Left kidney (tissue), 2 donors: Measurements from ENCODE around the gene NBEA. TPM values are rescaled to one million over a fixed set of nuclear protein-coding genes. Genes with fewer than 3 reads are reported as not detected.
A peak's percentile ranks its signal among the peaks of the same experiment; 100 is the strongest.

Source experiments
- DNase-seq: peaks from one replicate; pipeline ENCODE4 v3.0.0-alpha.2; 2013
- polyA plus RNA-seq: library from polyadenylated mRNA; unstranded; fragments of 120-200 nt; gene quantifications from one replicate; pipeline ENCODE4 v1.2.1, GENCODE V29; 2013; ENCODE audit not compliant: insufficient read length

NBEA gene
- polyA plus RNA-seq, 1 donor, result 19.8 TPM

GRCh38 chr13:35595181-35595580, 653.1 kb downstream of the NBEA start:
- no peak for DNase-seq

GRCh38 chr13:35596321-35597030, 654.4 kb downstream of the NBEA start:
- no peak for DNase-seq

- no peak for DNase-seq
Measured at GRCh38 chr13:35597451-35597850, 655.4 kb downstream of the NBEA start.

GRCh38 chr13:35598233-35598632, 656.2 kb downstream of the NBEA start:
- no peak for DNase-seq

GRCh38 chr13:35598790-35599369, 656.8 kb downstream of the NBEA start:
- no peak for DNase-seq

- DNase-seq, result no peak
Measured at GRCh38 chr13:35599384-35599783, 657.3 kb downstream of the NBEA start.

GRCh38 chr13:35600137-35600536, 658.1 kb downstream of the NBEA start:
- no peak for DNase-seq

- no peak for DNase-seq
Measured at GRCh38 chr13:35603593-35604285, 661.7 kb downstream of the NBEA start.

GRCh38 chr13:35614666-35615065, 672.6 kb downstream of the NBEA start:
- no peak for DNase-seq

- DNase-seq, result no peak
Measured at GRCh38 chr13:35617420-35617819, 675.4 kb downstream of the NBEA start.

GRCh38 chr13:35618565-35619083, 676.6 kb downstream of the NBEA start:
- DNase-seq, result no peak

GRCh38 chr13:35621989-35622388, 679.9 kb downstream of the NBEA start:
- no peak for DNase-seq

GRCh38 chr13:35629026-35629425, 687.0 kb downstream of the NBEA start:
- DNase-seq, result no peak

GRCh38 chr13:35630551-35631275, 688.6 kb downstream of the NBEA start:
- DNase-seq, result peak; percentile 31

GRCh38 chr13:35631666-35632065, 689.6 kb downstream of the NBEA start:
- no peak for DNase-seq

GRCh38 chr13:35643625-35644024, 701.6 kb downstream of the NBEA start:
- no peak for DNase-seq

GRCh38 chr13:35646056-35646774, 704.1 kb downstream of the NBEA start:
- DNase-seq, result no peak

- DNase-seq, result no peak
Measured at GRCh38 chr13:35648201-35648600, 706.1 kb downstream of the NBEA start.

GRCh38 chr13:35649162-35649561, 707.1 kb downstream of the NBEA start:
- DNase-seq, result no peak

- DNase-seq, result no peak
Measured at GRCh38 chr13:35659796-35660195, 717.7 kb downstream of the NBEA start.

- no peak for DNase-seq
Measured at GRCh38 chr13:35664747-35665146, 722.7 kb downstream of the NBEA start.

GRCh38 chr13:35669321-35669720, 727.3 kb downstream of the NBEA start:
- DNase-seq, result no peak
